Right atrium auricular region (tissue), 2 donors: ENCODE results near the gene PRPF38A. TPM values are rescaled to one million over a fixed set of nuclear protein-coding genes. Genes with fewer than 3 reads are reported as not detected.
A peak's percentile ranks its signal among the peaks of the same experiment; 100 is the strongest.

Experiments used
- DNase-seq: peaks from one replicate; pipeline ENCODE4 v3.0.0-alpha.2; 2019; ENCODE audit warnings: low spot score
- H3K27ac ChIP-seq, 2 donors: fragments of 200-600 bp; sonication (generic); 1 replicate in 1 of 2; 2 replicates in 1 of 2; pipeline ENCODE4 v1.5.1; 2016 to 2019
- H3K27me3 ChIP-seq, 2 donors: fragments of 200-600 bp; sonication (generic); one replicate each; pipeline versions ENCODE4 v1.5.1 to v1.6.0; 2017 to 2019
- H3K36me3 ChIP-seq: fragments of 200-600 bp; sonication (generic); one replicate; pipeline ENCODE4 v1.5.1; 2016
- H3K4me1 ChIP-seq, 2 donors: fragments of 200-600 bp; sonication (generic); one replicate each; pipeline versions ENCODE4 v1.5.1 to v1.6.0; 2017 to 2019
- H3K4me3 ChIP-seq, 2 donors: fragments of 200-600 bp; sonication (generic); 1 replicate in 1 of 2; 2 replicates in 1 of 2; pipeline ENCODE4 v1.5.1; 2017 to 2019; ENCODE audit warnings: mild to moderate bottlenecking in 1 of 2, moderate library complexity in 1 of 2
- H3K9me3 ChIP-seq, 2 donors: fragments of 200-600 bp; sonication (generic); one replicate each; pipeline ENCODE4 v1.5.1; 2019
- CTCF ChIP-seq, 2 donors: fragments of 200-600 bp; sonication (generic); IDR thresholded peaks; one replicate each; pipeline ENCODE4 v1.5.1; 2019; ENCODE audit warnings: antibody characterized with exemption in 2 of 2
- total RNA-seq, 2 donors: library from RNA; depleted of rRNA; stranded (reverse); fragments of >200 nt; gene quantifications; one replicate each; pipeline ENCODE4 v1.1.0, GENCODE V29; 2016

PRPF38A gene
- total RNA-seq, 2 donors from 2014 or later = 5.9 to 7.2 TPM

- H3K27ac ChIP-seq = no peak overlapping the region
- no peaks in the 10 kb centered on the region for H3K27me3 ChIP-seq
- no peak for DNase-seq
- H3K4me1 ChIP-seq = peaks cover 0 to under 1% of the 10 kb centered on the region in 2 donors
- no peaks in the 10 kb centered on the region for H3K9me3 ChIP-seq
- no peak for TF ChIP-seq CTCF (IDR thresholded peaks at IDR 0.05)
- H3K36me3 ChIP-seq = peaks cover 87% of the 10 kb centered on the region
- no peak overlapping the region for H3K4me3 ChIP-seq
These were observed 45.4 kb upstream of the PRPF38A start for GRCh38 chr1:52358851-52359497.

GRCh38 chr1:52359676-52360594 is 44.5 kb upstream of the PRPF38A start:
- Histone ChIP-seq H3K4me3 (no peak overlapping the region), H3K36me3 (peaks cover 78% of the 10 kb centered on the region), H3K4me1 (peaks cover 0 to 10% of the 10 kb centered on the region in 2 donors), H3K27ac (no peak overlapping the region), H3K27me3 (no peaks in the 10 kb centered on the region), H3K9me3 (no peaks in the 10 kb centered on the region)
- no peak for DNase-seq
- TF ChIP-seq CTCF (IDR thresholded peaks at IDR 0.05) = no peak

- no peak for TF ChIP-seq CTCF (IDR thresholded peaks at IDR 0.05)
- H3K4me3 ChIP-seq = no peak overlapping the region
These were observed 43.8 kb upstream of the PRPF38A start for GRCh38 chr1:52360595-52360968.

GRCh38 chr1:52364235-52364839 is 40.1 kb upstream of the PRPF38A start:
- Histone ChIP-seq H3K27ac (peak overlapping the region in 1 of 2 donors; percentile 93), H3K4me3 (no peak overlapping the region), H3K27me3 (no peaks in the 10 kb centered on the region), H3K4me1 (peaks cover 0 to 31% of the 10 kb centered on the region in 2 donors), H3K36me3 (peaks cover 34% of the 10 kb centered on the region), H3K9me3 (no peaks in the 10 kb centered on the region)
- no peak for DNase-seq
- TF ChIP-seq CTCF (IDR thresholded peaks at IDR 0.05) = no peak

More at GRCh38 chr1:52360595-52360968, 43.8 kb upstream of the PRPF38A start:
- DNase-seq = no peak
- H3K9me3 ChIP-seq = no peaks in the 10 kb centered on the region
- peaks cover 0 to 15% of the 10 kb centered on the region in 2 donors for H3K4me1 ChIP-seq
- H3K36me3 ChIP-seq = peaks cover 71% of the 10 kb centered on the region
- H3K27ac ChIP-seq = no peak overlapping the region
- no peaks in the 10 kb centered on the region for H3K27me3 ChIP-seq

- Histone ChIP-seq H3K36me3 (peaks cover 25% of the 10 kb centered on the region), H3K27me3 (no peaks in the 10 kb centered on the region), H3K4me3 (peak overlapping the region; percentile 84 to 89), H3K9me3 (no peaks in the 10 kb centered on the region), H3K27ac (peak overlapping the region; percentile 93), H3K4me1 (peaks cover 0 to 31% of the 10 kb centered on the region in 2 donors)
- peak; percentile 81 for DNase-seq
- no peak for TF ChIP-seq CTCF (IDR thresholded peaks at IDR 0.05)
These were observed 39.2 kb upstream of the PRPF38A start for GRCh38 chr1:52365071-52365745.
